BLaER1 treated with 17β-estradiol and CSF1 and Interleukin-3, amounts not matched to agents 10 nM and 100 nM (cell line): ENCODE results near the gene PANK2.
"Not testable (repeated sequence)": the region's sequence is repeated elsewhere in the genome, so short reads cannot be mapped to it uniquely, and the experiment has no call there.

Source experiments
- H3K27ac ChIP-seq, 11 experiments: shearing (Covaris generic); formaldehyde crosslinking; 2 replicates each; pipeline ENCODE4 v1.8.1; 2022
- H3K27me3 ChIP-seq, 11 experiments: shearing (Covaris generic); formaldehyde crosslinking; 2 replicates each; pipeline ENCODE4 v1.8.1; 2022
- H3K36me3 ChIP-seq, 11 experiments: shearing (Covaris generic); formaldehyde crosslinking; 2 replicates each; pipeline ENCODE4 v1.8.1; 2022
- H3K4me1 ChIP-seq, 10 experiments: shearing (Covaris generic); formaldehyde crosslinking; 2 replicates each; pipeline ENCODE4 v1.8.1; 2022
- H3K4me2 ChIP-seq, 11 experiments: shearing (Covaris generic); formaldehyde crosslinking; 2 replicates each; pipeline ENCODE4 v1.8.1; 2022
- H3K4me3 ChIP-seq, 10 experiments: shearing (Covaris generic); formaldehyde crosslinking; 2 replicates each; pipeline ENCODE4 v1.8.1; 2022
- H3K9ac ChIP-seq, 11 experiments: shearing (Covaris generic); formaldehyde crosslinking; 2 replicates each; pipeline ENCODE4 v1.8.1; 2022
- H3K9me3 ChIP-seq, 11 experiments: shearing (Covaris generic); formaldehyde crosslinking; replicated peaks in 1 of 11; 2 replicates each; pipeline ENCODE4 v1.8.1; 2022
- H4K20me1 ChIP-seq, 11 experiments: shearing (Covaris generic); formaldehyde crosslinking; 2 replicates each; pipeline ENCODE4 v1.8.1; 2022
- Cebpa-rat ChIP-seq, 11 experiments: shearing (Covaris generic); IDR thresholded peaks; 2 replicates each; pipeline ENCODE4 v1.8.1; 2022

Gene PANK2

GRCh38 chr20:3889489-3890397, 556 bp downstream of the PANK2 start:
- Histone ChIP-seq H3K36me3 (peaks cover 29 to 68% (median 40%) of the 10 kb centered on the region in 11 experiments), H3K27me3 (no peaks in the 10 kb centered on the region), H4K20me1 (peaks cover 45 to 55% (median 50%) of the 10 kb centered on the region in 11 experiments), H3K27ac (peak overlapping the region; percentile 88 to 99 (median 98)), H3K4me1 (peaks cover 41 to 58% (median 54%) of the 10 kb centered on the region in 10 experiments), H3K4me3 (peak overlapping the region; percentile 90 to 100 (median 96)), H3K4me2 (peak overlapping the region; percentile 88 to 97 (median 92)), H3K9ac (peak overlapping the region; percentile 92 to 100 (median 98)), H3K9me3 (no peaks in the 10 kb centered on the region)
- no peak for TF ChIP-seq Cebpa-rat (IDR thresholded peaks at IDR 0.05)

GRCh38 chr20:3890398-3890751, 1.2 kb downstream of the PANK2 start:
- peak overlapping the region; percentile 92 to 100 (median 98) for H3K9ac ChIP-seq
- peak overlapping the region; percentile 88 to 97 (median 92) for H3K4me2 ChIP-seq
- TF ChIP-seq Cebpa-rat (IDR thresholded peaks at IDR 0.05), result no peak
- H4K20me1 ChIP-seq, result peaks cover 51 to 61% (median 57%) of the 10 kb centered on the region in 11 experiments
- H3K27me3 ChIP-seq, result no peaks in the 10 kb centered on the region
- peak overlapping the region; percentile 90 to 100 (median 96) for H3K4me3 ChIP-seq
- peak overlapping the region; percentile 88 to 99 (median 98); a peak in 21 of 22 replicates for H3K27ac ChIP-seq
- peaks cover 32 to 68% (median 47%) of the 10 kb centered on the region in 11 experiments for H3K36me3 ChIP-seq
- H3K4me1 ChIP-seq, result peaks cover 47 to 64% (median 60%) of the 10 kb centered on the region in 10 experiments
- H3K9me3 ChIP-seq, result no peaks in the 10 kb centered on the region

- Histone ChIP-seq H4K20me1 (peaks cover 60 to 70% (median 65%) of the 10 kb centered on the region in 11 experiments), H3K4me3 (peak overlapping the region; percentile 90 to 100 (median 96)), H3K27me3 (no peaks in the 10 kb centered on the region), H3K4me2 (peak overlapping the region; percentile 88 to 97 (median 92)), H3K9ac (peak overlapping the region; percentile 92 to 100 (median 98)), H3K4me1 (peaks cover 55 to 71% (median 69%) of the 10 kb centered on the region in 10 experiments), H3K27ac (peak overlapping the region in 9 of 11 experiments; percentile 88 to 99 (median 98); a peak in 16 of 22 replicates), H3K36me3 (peaks cover 26 to 71% (median 53%) of the 10 kb centered on the region in 11 experiments; a peak in 21 of 22 replicates), H3K9me3 (no peaks in the 10 kb centered on the region)
- TF ChIP-seq Cebpa-rat (IDR thresholded peaks at IDR 0.05), result no peak
Observed at GRCh38 chr20:3890999-3891929, 2.1 kb downstream of the PANK2 start.

GRCh38 chr20:3894796-3895195, 5.6 kb downstream of the PANK2 start:
- H3K27me3 ChIP-seq, result no peaks in the 10 kb centered on the region
- TF ChIP-seq Cebpa-rat (IDR thresholded peaks at IDR 0.05), result no peak
- no peak overlapping the region for H3K27ac ChIP-seq
- peak overlapping the region in 10 of 11 experiments; percentile 8 to 97 (median 92); a peak in 18 of 22 replicates for H3K4me2 ChIP-seq
- no peaks in the 10 kb centered on the region for H3K9me3 ChIP-seq
- peak overlapping the region in 1 of 11 experiments; percentile 38; a peak in 1 of 22 replicates for H3K9ac ChIP-seq
- peaks cover 75 to 100% (median 100%) of the 10 kb centered on the region in 11 experiments for H4K20me1 ChIP-seq
- peaks cover 65 to 92% (median 83%) of the 10 kb centered on the region in 10 experiments for H3K4me1 ChIP-seq
- 0 out of 20 replicates have a peak overlapping the region, but pooled peaks of 1 of the 10 experiments have one; percentile 29 for H3K4me3 ChIP-seq
- H3K36me3 ChIP-seq, result peaks cover 39 to 92% (median 68%) of the 10 kb centered on the region in 11 experiments

GRCh38 chr20:3896302-3896701, 7.1 kb downstream of the PANK2 start:
- Histone ChIP-seq H4K20me1 (peaks cover 65 to 100% (median 99%) of the 10 kb centered on the region in 11 experiments), H3K4me3 (peak overlapping the region in 2 of 10 experiments; percentile 21 to 26; a peak in 2 of 20 replicates), H3K36me3 (peaks cover 35 to 82% (median 66%) of the 10 kb centered on the region in 11 experiments), H3K4me1 (peaks cover 72 to 100% (median 96%) of the 10 kb centered on the region in 10 experiments), H3K9ac (peak overlapping the region in 3 of 11 experiments; percentile 6 to 42 (median 33); a peak in 3 of 22 replicates), H3K9me3 (no peaks in the 10 kb centered on the region), H3K4me2 (peak overlapping the region in 9 of 11 experiments; percentile 9 to 97 (median 88); a peak in 17 of 22 replicates), H3K27ac (peak overlapping the region in 5 of 11 experiments; percentile 11 to 89 (median 34); a peak in 7 of 22 replicates), H3K27me3 (no peaks in the 10 kb centered on the region)
- TF ChIP-seq Cebpa-rat (IDR thresholded peaks at IDR 0.05), result no peak

GRCh38 chr20:3896853-3897583, 7.8 kb downstream of the PANK2 start:
- H4K20me1 ChIP-seq, result peaks cover 58 to 100% (median 92%) of the 10 kb centered on the region in 11 experiments
- peak overlapping the region in 6 of 11 experiments; percentile 1 to 89 (median 23); a peak in 8 of 22 replicates for H3K27ac ChIP-seq
- TF ChIP-seq Cebpa-rat (IDR thresholded peaks at IDR 0.05), result no peak
- H3K27me3 ChIP-seq, result no peaks in the 10 kb centered on the region
- no peaks in the 10 kb centered on the region for H3K9me3 ChIP-seq
- peak overlapping the region in 2 of 10 experiments; percentile 21 to 26; a peak in 2 of 20 replicates for H3K4me3 ChIP-seq
- peak overlapping the region in 3 of 11 experiments; percentile 6 to 62 (median 33); a peak in 5 of 22 replicates for H3K9ac ChIP-seq
- peak overlapping the region; percentile 9 to 97 (median 57); a peak in 19 of 22 replicates for H3K4me2 ChIP-seq
- peaks cover 27 to 75% (median 59%) of the 10 kb centered on the region in 11 experiments for H3K36me3 ChIP-seq
- peaks cover 72 to 99% (median 95%) of the 10 kb centered on the region in 10 experiments for H3K4me1 ChIP-seq

GRCh38 chr20:3898181-3898580, 9.0 kb downstream of the PANK2 start:
- Histone ChIP-seq H3K36me3 (peaks cover 21 to 75% (median 47%) of the 10 kb centered on the region in 11 experiments), H3K27ac (peak overlapping the region in 1 of 11 experiments; percentile 89; a peak in 4 of 22 replicates), H3K4me2 (peak overlapping the region in 6 of 11 experiments; percentile 9 to 97 (median 90); a peak in 10 of 22 replicates), H3K9ac (peak overlapping the region in 2 of 11 experiments; percentile 33 to 62; a peak in 1 of 22 replicates), H4K20me1 (peaks cover 46 to 100% (median 81%) of the 10 kb centered on the region in 11 experiments), H3K4me1 (peaks cover 63 to 99% (median 96%) of the 10 kb centered on the region in 10 experiments)
- H3K9me3 ChIP-seq, H3K27me3 ChIP-seq, H3K4me3 ChIP-seq: not testable (repeated sequence)
